K562 (cell line): Measurements from ENCODE around the gene UTS2R. TPM values are rescaled to one million over a fixed set of nuclear protein-coding genes. Genes with fewer than 3 reads are reported as not detected.

Source experiments
- ELK3 ChIP-seq: fragments of 450-650 bp; formaldehyde crosslinking; IDR thresholded peaks from 2 replicates; pipeline ENCODE4 v1.4.0; 2020; ENCODE audit warnings: mild to moderate bottlenecking
- FOXP1 ChIP-seq: sonication (generic); formaldehyde crosslinking; IDR thresholded peaks from 2 replicates; pipeline ENCODE4 v1.8.0; 2022; ENCODE audit warnings: mild to moderate bottlenecking, missing genetic modification reagents
- FUS ChIP-seq: fragments of 200-400 bp; formaldehyde crosslinking; optimal IDR thresholded peaks from 2 replicates; pipeline ENCODE3; 2017; ENCODE audit warnings: low read depth, low read length
- HDAC8 ChIP-seq: fragments of 450-650 bp; IDR thresholded peaks from 2 replicates; pipeline ENCODE4 v1.6.1; 2016; ENCODE audit warnings: mild to moderate bottlenecking, missing genetic modification characterization, moderate library complexity, missing compliant biosample characterization
- HMG20B ChIP-seq: fragments of 250-450 bp; sonication (Bioruptor Pico); IDR thresholded peaks from 2 replicates; pipeline ENCODE4 v1.5.0; 2021; ENCODE audit warnings: mild to moderate bottlenecking
- MLX ChIP-seq, 2 experiments: fragments of 450-650 bp in 1 of 2; sonication (generic) in 1 of 2; formaldehyde crosslinking; conservative IDR thresholded peaks; 2 replicates each; pipeline versions ENCODE4 v1.4.0 to v1.8.1; 2020 to 2022; ENCODE audit warnings: mild to moderate bottlenecking in 1 of 2, missing genetic modification reagents in 1 of 2
- MYBL2 ChIP-seq, 2 experiments: fragments of 450-650 bp in 1 of 2; sonication (generic) in 1 of 2; formaldehyde crosslinking in 1 of 2; IDR thresholded peaks; 2 replicates each; pipeline versions ENCODE4 v1.6.1 to v1.8.1; 2017 to 2022; ENCODE audit warnings: borderline replicate concordance in 1 of 2, inconsistent platforms in 1 of 2, low read depth in 1 of 2, mild to moderate bottlenecking in 1 of 2, missing genetic modification reagents in 1 of 2, moderate library complexity in 1 of 2
- NONO ChIP-seq, 2 experiments: fragments of 200-400 bp in 1 of 2; fragments of 450-650 bp in 1 of 2; formaldehyde crosslinking in 1 of 2; IDR thresholded peaks; 2 replicates each; pipeline ENCODE4 v1.6.1; 2017; ENCODE audit warnings: low read depth in 2 of 2, mild to moderate bottlenecking in 2 of 2, moderate library complexity in 2 of 2, low read length in 1 of 2
- POLR3G ChIP-seq: IDR thresholded peaks from 2 replicates; pipeline ENCODE4 v1.6.1; 2011; ENCODE audit not compliant: insufficient read length, insufficient replicate concordance; ENCODE audit errors: extremely low read depth
- SMARCE1 ChIP-seq: fragments of 450-650 bp; IDR thresholded peaks from 2 replicates; pipeline ENCODE4 v1.7.1; 2016; ENCODE audit warnings: mild to moderate bottlenecking
- SNIP1 ChIP-seq: fragments of 450-650 bp; IDR thresholded peaks from 2 replicates; pipeline ENCODE4 v1.7.1; 2017; ENCODE audit warnings: low read depth, mild to moderate bottlenecking
- SUPT5H ChIP-seq: fragments of 450-650 bp; IDR thresholded peaks from 2 replicates; pipeline ENCODE4 v1.6.1; 2016
- ZNF316 ChIP-seq: fragments of 450-650 bp; IDR thresholded peaks from 2 replicates; pipeline ENCODE4 v1.6.1; 2016
- ZNF766 ChIP-seq: fragments of 200-800 bp; sonication (Bioruptor generic); conservative IDR thresholded peaks from 2 replicates; pipeline ENCODE4 v1.6.1; 2016; ENCODE audit warnings: missing genetic modification characterization, missing compliant biosample characterization
- polyA plus RNA-seq, 8 experiments: library from polyadenylated mRNA; depleted of rRNA in 4 of 8; stranded (reverse) in 5 of 8; unstranded in 3 of 8; fragments of >200 nt; fragmentation: Nextera tagmentation in 2 of 8; fragmentation: Illumina TruSeq in 1 of 8; extraction: Ambion mirVana in 2 of 8; extraction: Trizol in 1 of 8; gene quantifications; 2 replicates each; pipeline versions ENCODE4 v1.2.1 to v1.2.3, GENCODE V29; 2011 to 2014; ENCODE audit warnings: inconsistent platforms in 1 of 8, missing spikeins in 1 of 8
- total RNA-seq, 7 experiments: library from RNA; depleted of rRNA in 6 of 7; stranded (reverse); fragments of >200 nt in 6 of 7; fragmentation: Illumina TruSeq in 2 of 7; extraction: Trizol in 2 of 7; gene quantifications; 2 replicates each; pipeline versions ENCODE4 v1.2.1 to v1.2.3, GENCODE V29; 2011 to 2021; ENCODE audit warnings: low replicate concordance in 1 of 7
- TF ChIP-seq, protein P1 (sequence below): sonication (generic); formaldehyde crosslinking; IDR thresholded peaks from 2 replicates; pipeline ENCODE4 v1.8.0; 2023; ENCODE audit warnings: missing genetic modification reagents, mild to moderate bottlenecking, borderline replicate concordance
- TF ChIP-seq, protein P2 (sequence below), 2 experiments: fragments of 450-650 bp in 1 of 2; sonication (generic) in 1 of 2; formaldehyde crosslinking in 1 of 2; IDR thresholded peaks in 1 of 2; conservative IDR thresholded peaks in 1 of 2; 2 replicates each; pipeline versions ENCODE4 v1.6.1 to v1.8.1; 2016 to 2023; ENCODE audit warnings: mild to moderate bottlenecking in 2 of 2, moderate library complexity in 2 of 2, inconsistent platforms in 1 of 2, missing genetic modification reagents in 1 of 2

The UTS2R gene
- total and polyA plus RNA-seq, 9 of the 15 experiments (the other 6 are each of a cell fraction or from before 2014, with no cell fraction given) = 0.22 TPM; not detected in 8

GRCh38 chr17:82358465-82359350, 12.9 kb upstream of the UTS2R start, which contains the start of gene TEX19 (continued):
- TF ChIP-seq MLX (CRISPR knock-in tag; conservative IDR thresholded peaks at IDR 0.05) (peak in 1 of 2 experiments; percentile 86; a peak in 1 of 4 replicates), ZNF766 (CRISPR knock-in tag) (0 out of 2 replicates have a peak, but pooled peaks have one; percentile 28), SNIP1 (no peak), SMARCE1 (no peak), ZNF316 (peak; percentile 97), SUPT5H (no peak), HMG20B (CRISPR knock-in tag) (no peak), FOXP1 (CRISPR knock-in tag) (peak; percentile 81), POLR3G (no peak), ELK3 (CRISPR knock-in tag) (no peak), NONO (IDR thresholded peaks at IDR 0.05; ENCODE audit: low read depth in 2 of 2, low read length in 1 of 2) (peak in 1 of 2 experiments; percentile 19; a peak in 1 of 4 replicates), HDAC8 (tag) (0 out of 2 replicates have a peak, but pooled peaks have one; percentile 63), FUS (no peak), MYBL2 (IDR thresholded peaks at IDR 0.05; ENCODE audit: low read depth) (no peak), MYBL2 (CRISPR knock-in tag; IDR thresholded peaks at IDR 0.05; ENCODE audit: borderline replicate concordance) (no peak)
- TF ChIP-seq, protein P1, sequence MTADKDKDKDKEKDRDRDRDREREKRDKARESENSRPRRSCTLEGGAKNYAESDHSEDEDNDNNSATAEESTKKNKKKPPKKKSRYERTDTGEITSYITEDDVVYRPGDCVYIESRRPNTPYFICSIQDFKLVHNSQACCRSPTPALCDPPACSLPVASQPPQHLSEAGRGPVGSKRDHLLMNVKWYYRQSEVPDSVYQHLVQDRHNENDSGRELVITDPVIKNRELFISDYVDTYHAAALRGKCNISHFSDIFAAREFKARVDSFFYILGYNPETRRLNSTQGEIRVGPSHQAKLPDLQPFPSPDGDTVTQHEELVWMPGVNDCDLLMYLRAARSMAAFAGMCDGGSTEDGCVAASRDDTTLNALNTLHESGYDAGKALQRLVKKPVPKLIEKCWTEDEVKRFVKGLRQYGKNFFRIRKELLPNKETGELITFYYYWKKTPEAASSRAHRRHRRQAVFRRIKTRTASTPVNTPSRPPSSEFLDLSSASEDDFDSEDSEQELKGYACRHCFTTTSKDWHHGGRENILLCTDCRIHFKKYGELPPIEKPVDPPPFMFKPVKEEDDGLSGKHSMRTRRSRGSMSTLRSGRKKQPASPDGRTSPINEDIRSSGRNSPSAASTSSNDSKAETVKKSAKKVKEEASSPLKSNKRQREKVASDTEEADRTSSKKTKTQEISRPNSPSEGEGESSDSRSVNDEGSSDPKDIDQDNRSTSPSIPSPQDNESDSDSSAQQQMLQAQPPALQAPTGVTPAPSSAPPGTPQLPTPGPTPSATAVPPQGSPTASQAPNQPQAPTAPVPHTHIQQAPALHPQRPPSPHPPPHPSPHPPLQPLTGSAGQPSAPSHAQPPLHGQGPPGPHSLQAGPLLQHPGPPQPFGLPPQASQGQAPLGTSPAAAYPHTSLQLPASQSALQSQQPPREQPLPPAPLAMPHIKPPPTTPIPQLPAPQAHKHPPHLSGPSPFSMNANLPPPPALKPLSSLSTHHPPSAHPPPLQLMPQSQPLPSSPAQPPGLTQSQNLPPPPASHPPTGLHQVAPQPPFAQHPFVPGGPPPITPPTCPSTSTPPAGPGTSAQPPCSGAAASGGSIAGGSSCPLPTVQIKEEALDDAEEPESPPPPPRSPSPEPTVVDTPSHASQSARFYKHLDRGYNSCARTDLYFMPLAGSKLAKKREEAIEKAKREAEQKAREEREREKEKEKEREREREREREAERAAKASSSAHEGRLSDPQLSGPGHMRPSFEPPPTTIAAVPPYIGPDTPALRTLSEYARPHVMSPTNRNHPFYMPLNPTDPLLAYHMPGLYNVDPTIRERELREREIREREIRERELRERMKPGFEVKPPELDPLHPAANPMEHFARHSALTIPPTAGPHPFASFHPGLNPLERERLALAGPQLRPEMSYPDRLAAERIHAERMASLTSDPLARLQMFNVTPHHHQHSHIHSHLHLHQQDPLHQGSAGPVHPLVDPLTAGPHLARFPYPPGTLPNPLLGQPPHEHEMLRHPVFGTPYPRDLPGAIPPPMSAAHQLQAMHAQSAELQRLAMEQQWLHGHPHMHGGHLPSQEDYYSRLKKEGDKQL = no peak
- TF ChIP-seq, protein P2, sequence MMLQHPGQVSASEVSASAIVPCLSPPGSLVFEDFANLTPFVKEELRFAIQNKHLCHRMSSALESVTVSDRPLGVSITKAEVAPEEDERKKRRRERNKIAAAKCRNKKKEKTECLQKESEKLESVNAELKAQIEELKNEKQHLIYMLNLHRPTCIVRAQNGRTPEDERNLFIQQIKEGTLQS (IDR thresholded peaks at IDR 0.05) = peak; percentile 35; the same call in 1 of the 2 replicates
- TF ChIP-seq, protein P2 (CRISPR knock-in tag; conservative IDR thresholded peaks at IDR 0.05) = peak; percentile 63; the same call in 1 of the 2 replicates
